CD4-positive, alpha-beta T cell treated with Interleukin-6 for 4 hours (primary cell): ENCODE results near the gene RSPH9.
A peak's percentile ranks its signal among the peaks of the same experiment; 100 is the strongest.
"Not testable (repeated sequence)": the region's sequence is repeated elsewhere in the genome, so short reads cannot be mapped to it uniquely, and the experiment has no call there.

ENCODE experiments used
- DNase-seq: peaks from one replicate; pipeline ENCODE4 v3.0.0-alpha.2; 2020; ENCODE audit warnings: mixed read lengths

The RSPH9 gene

DNA sequence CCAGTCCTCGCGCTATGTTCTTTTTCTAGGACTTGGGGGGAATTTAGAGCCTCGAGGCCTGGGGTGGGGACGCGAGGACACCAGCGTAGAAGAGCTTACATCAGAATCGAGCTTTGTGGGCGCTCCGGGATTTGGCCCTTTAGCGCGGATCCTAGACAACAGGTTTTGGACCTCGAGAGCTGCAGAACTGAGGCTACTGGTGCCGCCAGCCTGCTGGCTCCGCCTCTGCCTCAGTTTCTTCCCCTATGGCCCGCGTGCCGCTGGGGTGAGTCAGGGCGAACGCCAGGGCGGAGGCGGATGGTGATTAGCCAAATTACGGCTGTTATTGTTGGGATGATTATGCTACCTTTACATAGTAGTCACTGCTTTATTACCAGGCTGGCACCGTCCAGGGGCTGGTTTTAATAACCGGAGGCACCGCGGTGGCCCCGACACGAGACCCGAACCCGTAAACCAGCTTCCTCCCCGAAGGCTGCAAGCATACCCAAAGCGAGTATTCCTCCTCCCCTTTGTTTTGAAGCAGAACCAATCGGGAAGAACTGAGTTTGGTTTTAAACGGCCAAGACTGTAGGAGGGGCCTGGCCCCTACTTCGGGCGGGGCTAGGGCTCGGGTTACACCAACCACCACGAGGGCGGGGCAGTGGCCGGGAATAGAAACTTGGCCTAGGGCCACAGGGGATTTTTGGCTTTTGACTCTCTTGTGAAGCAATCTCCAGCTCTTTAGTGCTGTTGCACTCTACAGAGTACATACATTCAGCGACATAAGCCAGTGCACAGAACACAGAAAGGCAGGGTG lies 15.1 kb upstream of the RSPH9 start:
- DNase-seq, result peak; percentile 88

DNA sequence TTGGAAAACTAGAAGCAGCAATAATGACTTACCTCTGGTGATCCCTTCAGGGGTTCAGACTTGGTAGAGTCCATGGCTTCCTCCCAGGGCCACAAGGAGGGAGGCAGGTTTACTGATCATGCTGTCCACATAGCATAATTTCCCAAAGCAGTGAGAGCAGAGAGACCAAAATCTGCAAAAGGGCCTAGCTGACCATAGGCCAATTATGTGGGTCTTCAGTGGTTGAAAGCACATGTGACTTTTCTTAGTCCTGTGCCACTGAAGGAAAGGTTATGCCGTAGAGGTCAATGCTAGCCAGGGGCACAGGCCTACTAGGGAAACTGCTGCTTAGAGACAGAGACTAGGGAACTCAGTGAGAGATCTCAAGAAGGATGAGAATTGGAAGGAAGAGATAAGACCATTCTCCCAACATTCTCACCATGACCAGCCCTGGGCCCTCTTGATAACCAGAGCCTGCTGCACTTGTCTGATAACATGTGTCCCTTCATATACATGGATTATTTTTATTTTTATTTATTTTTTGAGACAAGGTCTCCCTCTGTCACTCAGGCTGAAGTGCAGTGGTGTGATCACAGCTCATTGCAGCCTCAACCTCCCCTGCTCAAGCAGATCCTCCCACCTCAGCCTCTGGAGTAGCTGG lies 13.7 kb upstream of the RSPH9 start:
- DNase-seq, result no peak

DNA sequence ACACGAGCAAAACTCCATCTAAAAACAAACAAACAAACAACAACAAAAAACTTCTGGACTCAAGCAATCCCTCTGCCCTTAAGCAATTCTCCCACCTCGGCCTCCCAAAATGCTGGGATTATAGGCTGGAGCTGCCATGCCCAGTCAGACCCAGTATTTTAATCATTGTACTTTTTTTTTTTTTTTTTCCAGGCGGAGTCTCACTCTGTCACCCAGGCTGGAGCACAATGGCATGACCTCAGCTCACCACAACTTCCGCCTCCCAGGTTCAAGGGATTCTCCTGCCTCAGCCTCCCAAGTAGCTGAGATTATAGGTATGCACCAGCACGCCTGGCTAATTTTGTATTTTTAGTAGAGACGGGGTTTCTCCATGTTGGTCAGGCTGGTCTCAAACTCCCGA lies 11.8 kb upstream of the RSPH9 start:
- DNase-seq, result not testable (repeated sequence)

DNA sequence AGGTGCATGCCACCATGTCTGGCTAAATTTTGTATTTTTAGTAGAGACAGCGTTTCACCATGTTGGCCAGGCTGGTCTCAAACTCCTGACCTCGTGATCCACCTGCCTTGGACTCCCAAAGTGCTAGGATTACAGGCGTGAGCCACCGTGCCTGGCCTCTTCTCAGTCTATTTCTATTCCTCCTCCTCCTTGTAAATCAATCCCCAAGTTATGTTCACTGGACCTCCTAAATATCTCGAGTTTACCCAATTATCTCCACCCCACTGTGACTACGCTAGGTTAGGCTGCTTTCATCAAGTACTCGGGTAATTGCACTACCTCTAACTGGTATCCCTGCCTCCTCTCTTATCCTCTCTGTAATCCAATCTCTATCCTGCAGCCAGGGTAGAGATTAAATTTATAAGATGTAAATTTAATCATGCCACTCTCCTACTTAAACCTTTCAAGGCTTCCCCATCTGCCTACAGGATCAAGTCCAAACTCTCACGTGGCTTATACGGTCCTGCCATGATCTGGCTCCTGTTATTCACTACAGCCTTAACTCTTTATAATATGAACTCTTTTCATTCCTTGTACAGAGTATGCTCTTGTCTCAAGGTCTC lies 10.0 kb upstream of the RSPH9 start:
- no peak for DNase-seq

DNA sequence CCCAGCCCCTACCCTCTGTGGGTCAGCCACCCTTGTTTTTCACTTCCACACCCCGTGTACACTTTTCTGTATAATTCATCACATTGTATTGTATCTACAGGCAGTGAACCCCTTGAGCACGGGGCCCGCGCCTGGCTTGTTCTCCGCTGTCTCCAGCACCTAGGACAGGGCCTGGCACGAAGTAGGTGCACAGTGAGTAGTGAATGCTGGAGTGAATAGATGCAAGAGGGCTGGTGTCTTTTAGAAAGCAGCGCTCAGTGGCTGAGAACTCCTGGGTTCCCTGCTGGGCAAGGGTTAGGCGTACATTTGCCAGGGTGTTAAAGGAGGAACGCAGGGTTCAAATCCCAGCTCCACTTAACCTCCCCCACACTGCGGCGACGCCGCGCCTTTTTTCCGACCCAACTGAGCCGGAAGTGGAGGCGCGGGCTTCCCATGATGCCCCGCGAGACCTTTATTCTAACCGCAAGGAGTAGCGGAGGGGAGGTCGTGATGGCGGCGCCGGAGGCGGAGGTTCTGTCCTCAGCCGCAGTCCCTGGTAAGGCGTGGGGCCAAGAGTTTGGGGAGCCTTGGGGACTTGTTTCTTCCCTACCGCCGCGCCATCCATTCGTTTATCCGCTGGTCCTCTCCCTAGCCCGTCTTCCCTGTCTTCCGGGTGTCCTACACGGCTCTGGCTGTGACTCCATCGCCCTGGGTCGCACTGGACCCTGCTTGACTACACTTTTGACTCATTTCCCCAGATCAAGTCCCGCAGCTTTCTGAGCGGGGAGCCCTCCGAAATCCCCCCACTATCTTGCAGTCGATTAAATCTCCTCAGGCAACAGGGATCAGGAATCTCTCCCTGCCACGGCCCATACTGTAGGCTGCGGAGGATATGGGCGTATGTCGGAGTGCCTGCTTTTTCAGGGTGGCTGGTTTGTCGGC lies 9.2 kb upstream of the RSPH9 start, which contains the start of gene MAD2L1BP:
Gene MAD2L1BP, plus strand, starts transcription at position 454 of the 921 bp plus-strand sequence. Its CDS starts 36 bp downstream, at position 490.
- peak; percentile 88 for DNase-seq

DNA sequence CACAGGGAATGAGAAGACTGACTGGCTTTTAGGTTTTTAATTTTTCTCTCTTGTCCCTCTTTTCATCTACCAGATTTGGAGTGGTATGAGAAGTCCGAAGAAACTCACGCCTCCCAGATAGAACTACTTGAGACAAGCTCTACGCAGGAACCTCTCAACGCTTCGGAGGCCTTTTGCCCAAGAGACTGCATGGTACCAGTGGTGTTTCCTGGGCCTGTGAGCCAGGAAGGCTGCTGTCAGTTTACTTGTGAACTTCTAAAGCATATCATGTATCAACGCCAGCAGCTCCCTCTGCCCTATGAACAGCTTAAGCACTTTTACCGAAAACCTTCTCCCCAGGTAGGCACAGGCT lies 8.6 kb upstream of the RSPH9 start:
- peak; percentile 29 for DNase-seq

DNA sequence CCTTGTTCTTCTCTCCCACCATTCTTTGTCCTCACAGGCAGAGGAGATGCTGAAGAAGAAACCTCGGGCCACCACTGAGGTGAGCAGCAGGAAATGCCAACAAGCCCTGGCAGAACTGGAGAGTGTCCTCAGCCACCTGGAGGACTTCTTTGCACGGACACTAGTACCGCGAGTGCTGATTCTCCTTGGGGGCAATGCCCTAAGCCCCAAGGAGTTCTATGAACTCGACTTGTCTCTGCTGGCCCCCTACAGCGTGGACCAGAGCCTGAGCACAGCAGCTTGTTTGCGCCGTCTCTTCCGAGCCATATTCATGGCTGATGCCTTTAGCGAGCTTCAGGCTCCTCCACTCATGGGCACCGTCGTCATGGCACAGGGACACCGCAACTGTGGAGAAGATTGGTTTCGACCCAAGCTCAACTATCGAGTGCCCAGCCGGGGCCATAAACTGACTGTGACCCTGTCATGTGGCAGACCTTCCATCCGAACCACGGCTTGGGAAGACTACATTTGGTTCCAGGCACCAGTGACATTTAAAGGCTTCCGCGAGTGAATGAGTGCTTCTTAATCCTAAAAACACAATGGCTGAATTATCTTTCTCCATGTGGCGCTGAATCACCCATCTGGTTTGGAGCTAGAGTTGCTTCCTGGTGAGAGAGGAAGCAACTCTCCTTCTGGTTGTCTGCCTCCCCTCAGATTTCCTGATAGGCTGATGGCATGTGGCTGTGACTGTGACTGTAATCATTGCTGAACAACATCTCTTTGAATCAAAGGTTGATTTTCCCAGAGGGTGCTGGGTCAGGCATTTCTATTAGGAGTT lies 4.6 kb upstream of the RSPH9 start:
- no peak for DNase-seq

DNA sequence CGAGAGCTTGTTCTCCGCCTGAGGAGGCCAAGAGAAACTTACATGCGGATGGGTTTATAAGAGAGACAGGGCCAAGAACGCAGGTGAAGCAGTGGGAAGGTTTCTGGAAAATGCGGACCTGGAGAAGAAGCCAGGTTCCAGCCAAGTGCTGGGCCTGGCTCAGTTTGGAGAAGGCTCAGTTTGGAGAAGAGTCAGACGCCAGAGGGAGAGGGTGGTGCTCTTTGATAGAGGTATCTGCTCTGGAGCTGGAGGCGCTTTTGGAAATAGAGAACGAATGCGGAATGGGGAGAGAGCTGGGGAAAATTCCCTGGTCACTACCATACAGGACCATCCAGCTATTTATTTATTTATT lies 753 bp downstream of the RSPH9 start:
- DNase-seq, result no peak

DNA sequence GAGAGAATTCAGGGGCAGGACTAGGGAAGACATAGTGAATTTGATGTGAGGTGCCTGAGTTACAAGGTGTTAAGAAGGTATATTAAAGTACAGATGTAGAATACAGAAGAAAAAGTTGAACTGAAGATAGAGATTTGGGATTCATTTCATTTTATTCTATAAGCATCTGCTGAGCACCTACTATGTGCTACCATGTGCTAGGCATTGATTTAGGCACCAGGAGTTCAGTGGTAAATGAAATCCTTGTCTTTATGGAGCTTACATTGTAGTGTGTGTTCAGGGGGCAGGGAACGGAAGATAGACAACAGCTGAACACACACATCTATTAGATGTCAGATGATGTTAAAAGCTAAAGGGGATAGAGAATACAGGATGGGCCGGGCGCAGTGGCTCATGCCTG lies 2.8 kb downstream of the RSPH9 start:
- no peak for DNase-seq

DNA sequence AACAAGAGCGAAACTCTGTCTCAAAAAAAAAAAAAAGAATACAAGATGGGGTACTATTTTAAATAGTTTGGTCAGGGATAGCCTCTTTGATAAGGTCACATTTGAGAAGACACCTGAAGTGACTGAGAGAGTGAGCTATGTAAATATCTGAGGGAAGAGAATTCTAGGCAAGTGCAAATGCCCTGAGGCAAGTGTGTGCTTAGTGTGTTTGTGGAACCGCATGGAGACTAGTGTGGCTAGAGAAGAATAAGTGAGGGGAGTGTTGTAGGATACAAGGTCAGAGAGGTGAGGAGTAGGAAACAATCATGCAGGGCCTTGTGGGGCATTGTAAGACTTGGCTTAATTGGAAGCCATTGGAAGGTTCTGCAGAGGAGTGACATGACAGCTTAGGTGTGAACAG lies 3.4 kb downstream of the RSPH9 start:
- no peak for DNase-seq

DNA sequence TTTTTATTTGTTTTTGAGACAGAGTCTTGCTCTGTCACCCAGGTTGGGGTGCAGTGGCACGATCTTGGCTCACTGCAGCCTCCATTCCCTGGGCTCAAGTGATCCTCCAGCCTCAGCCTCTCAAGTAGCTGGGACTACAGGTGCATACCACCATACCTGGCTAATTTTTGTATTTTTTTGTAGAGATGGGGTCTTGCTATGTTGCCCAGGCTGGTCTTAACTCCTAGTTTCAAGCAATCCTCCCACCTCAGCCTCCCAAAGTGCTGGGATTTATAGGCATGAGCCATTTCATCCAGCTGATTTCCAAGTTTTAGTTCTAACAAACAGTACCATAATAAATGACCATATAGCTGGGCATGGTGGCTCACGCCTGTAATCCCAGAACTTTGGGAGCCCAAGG lies 8.0 kb downstream of the RSPH9 start:
- not testable (repeated sequence) for DNase-seq

DNA sequence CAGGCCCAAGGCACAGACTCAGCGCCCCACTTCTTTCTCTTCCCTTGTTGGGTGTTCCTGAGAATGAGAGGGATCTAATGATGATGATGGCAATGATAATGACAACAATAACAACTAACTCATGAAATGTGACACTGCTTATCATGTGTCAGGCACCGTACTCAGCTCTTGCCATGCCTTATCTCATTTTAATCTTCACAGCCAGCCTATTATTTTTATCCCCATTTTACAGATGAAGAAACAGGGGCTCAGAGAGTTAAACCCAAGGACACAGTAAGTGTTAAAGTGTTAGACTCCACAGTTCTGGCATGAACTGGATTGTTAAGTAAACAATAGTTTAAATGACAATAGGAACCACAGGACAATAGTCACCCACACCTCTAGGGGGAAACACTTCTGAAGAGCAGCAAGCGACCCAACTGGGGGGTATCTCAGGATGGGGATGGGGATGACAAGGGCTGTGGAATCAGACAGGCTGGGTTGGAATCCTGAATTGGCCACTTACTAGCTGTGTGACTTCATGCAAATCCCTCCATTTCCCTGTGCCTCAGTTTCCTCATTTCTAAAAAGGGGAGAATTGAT lies 12.5 kb downstream of the RSPH9 start:
- DNase-seq, result no peak

DNA sequence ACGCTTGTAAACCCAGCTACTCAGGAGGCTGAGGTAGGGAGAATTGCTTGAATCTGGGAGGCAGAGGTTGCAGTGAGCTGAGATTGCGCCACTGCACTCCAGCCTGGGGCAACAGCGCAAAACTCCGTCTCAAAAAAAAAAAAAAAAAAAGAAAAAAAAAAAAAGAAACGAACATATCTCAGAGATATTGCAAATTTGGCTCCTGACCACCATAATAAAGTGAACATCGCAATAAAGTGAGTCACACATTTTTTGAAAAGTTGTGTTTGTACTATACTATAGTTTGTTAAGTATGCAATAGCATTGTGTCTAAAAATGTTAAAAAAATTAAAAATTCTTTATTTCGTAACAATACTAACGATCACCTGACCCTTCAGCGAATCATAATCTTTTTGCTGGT lies 13.3 kb downstream of the RSPH9 start:
- DNase-seq, result no peak

DNA sequence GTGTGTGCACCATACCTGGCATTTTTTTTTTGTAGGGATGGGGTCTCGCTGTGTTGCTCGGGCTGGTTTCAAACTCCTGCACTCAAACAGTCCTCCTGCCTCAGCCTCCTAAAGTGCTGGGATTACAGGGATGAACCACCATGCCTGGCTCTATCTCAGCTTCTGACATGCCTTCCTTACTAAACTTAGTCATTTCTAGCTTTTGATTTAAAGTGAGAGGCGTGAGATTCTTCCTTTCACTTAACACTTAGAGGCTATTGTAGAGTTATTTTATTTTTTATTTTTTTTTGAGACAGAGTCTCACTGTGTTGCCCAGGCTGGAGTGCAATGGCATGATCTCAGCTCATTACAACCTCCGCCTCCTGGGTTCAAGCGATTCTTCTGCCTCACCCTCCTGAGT lies 18.1 kb downstream of the RSPH9 start:
- not testable (repeated sequence) for DNase-seq

DNA sequence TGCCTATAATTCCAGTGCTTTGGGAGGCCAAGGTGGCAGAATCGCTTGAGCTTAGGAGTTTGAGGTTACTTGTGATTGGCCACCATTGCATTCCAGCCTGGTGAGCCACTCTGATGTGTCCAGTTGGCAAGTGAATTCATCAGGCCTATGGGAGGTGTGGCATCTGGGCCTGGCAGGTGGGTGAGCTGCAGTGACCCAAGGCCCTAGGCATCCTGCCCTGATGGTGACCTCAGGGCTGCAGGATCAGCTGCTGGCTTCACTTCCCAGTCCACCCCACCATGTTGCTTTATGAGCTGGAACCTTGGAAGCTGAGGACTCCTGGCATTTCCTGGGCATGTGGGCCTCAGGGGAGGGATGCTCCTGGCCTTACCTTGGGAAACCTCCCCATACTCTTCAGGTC lies 20.5 kb downstream of the RSPH9 start:
- no peak for DNase-seq

DNA sequence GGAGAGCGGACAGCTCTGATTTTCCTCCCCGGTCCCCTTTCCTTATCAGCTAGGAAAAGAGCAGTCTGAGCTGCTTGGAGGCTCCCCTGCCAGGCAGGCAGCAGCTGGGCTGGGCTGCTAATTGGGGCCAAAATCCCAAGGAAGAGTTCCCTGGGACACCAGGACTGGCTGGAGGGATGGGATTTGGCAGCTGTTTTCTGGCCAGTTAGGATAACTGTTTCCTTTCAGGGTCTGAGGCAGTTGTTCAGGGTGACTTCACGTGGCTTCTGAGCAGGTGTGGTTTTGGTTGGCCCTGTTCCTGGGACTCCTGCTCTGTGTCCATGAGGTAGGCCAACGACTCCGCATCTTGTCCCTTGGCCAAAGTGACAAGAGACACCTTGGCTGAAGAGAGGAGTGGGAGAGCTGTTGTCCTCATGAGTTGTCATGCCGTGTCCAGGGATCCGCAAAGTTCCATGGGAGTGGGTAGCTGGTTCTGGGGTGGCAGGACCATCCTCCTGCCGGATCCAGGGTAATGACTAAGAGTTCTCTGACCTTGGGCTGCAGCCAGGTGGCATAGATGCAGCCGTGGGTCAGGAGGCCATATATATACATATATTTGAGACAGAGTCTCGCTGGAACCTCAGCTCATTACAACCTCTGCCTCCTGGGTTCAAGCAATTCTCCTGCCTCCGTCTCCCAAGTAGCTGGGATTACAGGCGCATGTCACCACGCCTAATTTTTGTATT lies 21.5 kb downstream of the RSPH9 start:
- no peak for DNase-seq

DNA sequence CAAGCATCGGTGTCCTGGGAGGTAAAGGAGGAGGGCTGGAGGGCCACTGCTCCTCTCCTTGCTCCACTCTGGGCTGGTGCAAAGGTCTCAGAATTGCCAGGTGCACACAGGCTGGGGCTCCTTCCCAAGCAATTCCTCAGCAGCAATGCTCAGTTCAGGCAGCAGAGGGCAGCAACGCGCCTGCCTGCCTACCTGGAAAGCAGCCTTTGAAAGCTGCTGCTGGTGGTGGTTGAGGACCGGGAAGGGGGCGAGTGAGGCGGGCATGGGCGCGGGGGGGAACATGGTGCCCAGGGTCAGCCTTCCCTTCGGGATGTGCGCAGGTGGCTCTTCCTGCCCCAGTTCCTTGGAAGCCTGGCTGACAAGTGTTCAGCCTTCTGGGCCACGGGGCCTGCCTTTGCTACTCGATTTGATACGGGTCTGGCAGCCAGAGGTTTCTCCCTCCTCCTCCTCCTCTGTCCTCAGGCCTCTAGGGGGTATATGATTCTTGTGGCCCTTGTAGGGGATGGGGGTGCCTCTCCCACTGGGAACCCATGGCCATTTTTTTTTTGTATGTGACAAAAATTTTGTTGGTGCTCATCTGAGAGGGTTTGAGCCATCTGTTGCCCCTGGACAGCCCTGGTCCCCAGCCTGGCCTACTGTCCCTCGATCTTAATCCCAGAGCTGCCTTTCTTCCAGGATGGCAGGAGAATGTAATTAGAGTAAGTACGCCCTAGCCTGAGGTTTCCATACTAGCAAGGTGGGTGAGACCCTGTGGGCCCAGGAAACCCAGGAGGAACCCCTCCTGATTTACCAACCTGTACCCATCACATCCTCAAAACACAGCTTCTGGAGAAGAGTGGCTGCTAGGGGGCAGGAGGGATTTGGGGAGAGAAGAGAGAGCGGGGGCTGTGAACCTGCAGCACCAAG lies 22.7 kb downstream of the RSPH9 start:
- DNase-seq, result peak; percentile 84

DNA sequence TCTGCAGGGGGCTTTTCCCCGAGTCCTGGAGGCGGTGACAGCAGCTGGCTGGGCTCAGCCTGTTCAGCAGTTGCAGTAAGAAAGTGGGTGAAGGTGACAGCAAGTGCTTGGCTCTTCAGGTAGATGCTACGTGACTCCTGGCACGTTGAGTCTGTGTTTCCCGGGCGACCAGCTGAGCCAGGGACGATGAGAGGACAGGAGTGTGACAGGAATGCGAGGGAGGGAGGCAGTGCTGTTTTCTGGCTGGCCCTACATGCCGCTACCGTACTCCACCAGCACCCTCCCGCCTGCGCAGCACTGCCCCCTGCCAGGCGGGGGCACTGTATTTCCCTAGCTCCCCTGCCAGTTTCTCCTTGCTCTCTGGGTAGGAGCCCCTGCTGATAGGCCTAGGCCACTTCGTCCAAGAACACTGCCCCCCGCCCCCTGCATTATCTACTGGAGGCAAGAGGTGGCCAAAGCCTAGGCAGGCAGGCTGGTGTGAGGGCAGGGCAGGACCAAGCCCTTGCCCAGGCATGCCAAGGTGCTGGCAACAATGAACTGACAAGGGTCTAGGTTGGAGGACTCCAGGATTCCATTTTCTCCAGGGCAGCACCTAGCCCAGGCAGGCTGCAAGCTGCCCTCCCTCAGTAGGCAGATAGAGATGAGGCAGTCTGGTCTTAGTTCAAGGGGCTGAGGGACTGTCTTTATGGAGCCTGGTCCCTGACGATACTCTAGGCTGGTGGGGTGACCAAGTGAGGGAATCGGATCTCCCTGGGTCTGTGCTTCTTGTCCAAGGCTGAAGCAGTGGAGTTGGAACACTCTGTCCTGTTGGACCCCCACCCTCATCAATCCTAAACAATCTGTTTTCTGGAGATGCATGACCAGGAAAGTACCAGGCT lies 23.6 kb downstream of the RSPH9 start:
- DNase-seq, result peak; percentile 52
